Esophagus squamous epithelium (tissue), 4 donors: ENCODE measurements around the gene VNN1.

Experiments
- POLR2A ChIP-seq, 4 donors: fragments of 450-650 bp; IDR thresholded peaks; one replicate each; pipeline ENCODE4 v1.6.1; 2017; ENCODE audit warnings: antibody characterized with exemption in 4 of 4, mild to moderate bottlenecking in 4 of 4, moderate library complexity in 3 of 4
- TF ChIP-seq, protein P1 (sequence below), 6 experiments: fragments of 450-650 bp in 4 of 6; fragments of 200-600 bp in 2 of 6; sonication (generic) in 2 of 6; IDR thresholded peaks; one replicate each; pipeline ENCODE4 v1.5.1; 2016 to 2019; ENCODE audit warnings: antibody characterized with exemption in 6 of 6, mild to moderate bottlenecking in 4 of 6, moderate library complexity in 4 of 6

DNA sequence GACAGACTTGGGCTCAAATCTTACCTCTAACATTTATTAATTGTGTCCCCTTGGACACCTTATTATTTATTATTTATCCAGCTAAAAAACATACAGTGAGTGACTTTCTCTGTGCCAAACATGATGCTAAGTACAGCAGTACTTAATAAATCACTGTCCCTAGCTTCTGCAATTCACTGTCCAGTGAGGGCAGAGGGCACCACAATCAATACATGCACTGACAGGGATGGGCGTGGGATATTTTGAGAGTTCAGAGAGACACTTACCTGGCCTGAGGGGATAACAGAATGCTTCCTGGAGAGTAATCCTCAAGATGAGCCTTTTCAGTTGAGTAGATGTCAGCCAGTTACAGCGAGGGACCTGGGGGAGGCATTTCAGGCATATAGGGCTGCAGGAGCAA is 80.5 kb downstream of the VNN1 start:
- TF ChIP-seq, protein P1, sequence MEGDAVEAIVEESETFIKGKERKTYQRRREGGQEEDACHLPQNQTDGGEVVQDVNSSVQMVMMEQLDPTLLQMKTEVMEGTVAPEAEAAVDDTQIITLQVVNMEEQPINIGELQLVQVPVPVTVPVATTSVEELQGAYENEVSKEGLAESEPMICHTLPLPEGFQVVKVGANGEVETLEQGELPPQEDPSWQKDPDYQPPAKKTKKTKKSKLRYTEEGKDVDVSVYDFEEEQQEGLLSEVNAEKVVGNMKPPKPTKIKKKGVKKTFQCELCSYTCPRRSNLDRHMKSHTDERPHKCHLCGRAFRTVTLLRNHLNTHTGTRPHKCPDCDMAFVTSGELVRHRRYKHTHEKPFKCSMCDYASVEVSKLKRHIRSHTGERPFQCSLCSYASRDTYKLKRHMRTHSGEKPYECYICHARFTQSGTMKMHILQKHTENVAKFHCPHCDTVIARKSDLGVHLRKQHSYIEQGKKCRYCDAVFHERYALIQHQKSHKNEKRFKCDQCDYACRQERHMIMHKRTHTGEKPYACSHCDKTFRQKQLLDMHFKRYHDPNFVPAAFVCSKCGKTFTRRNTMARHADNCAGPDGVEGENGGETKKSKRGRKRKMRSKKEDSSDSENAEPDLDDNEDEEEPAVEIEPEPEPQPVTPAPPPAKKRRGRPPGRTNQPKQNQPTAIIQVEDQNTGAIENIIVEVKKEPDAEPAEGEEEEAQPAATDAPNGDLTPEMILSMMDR (IDR thresholded peaks at IDR 0.05) = no peak
- TF ChIP-seq POLR2A (IDR thresholded peaks at IDR 0.05) = no peak
